ENCODE data around the gene PTPRE.

The PTPRE gene

DNA sequence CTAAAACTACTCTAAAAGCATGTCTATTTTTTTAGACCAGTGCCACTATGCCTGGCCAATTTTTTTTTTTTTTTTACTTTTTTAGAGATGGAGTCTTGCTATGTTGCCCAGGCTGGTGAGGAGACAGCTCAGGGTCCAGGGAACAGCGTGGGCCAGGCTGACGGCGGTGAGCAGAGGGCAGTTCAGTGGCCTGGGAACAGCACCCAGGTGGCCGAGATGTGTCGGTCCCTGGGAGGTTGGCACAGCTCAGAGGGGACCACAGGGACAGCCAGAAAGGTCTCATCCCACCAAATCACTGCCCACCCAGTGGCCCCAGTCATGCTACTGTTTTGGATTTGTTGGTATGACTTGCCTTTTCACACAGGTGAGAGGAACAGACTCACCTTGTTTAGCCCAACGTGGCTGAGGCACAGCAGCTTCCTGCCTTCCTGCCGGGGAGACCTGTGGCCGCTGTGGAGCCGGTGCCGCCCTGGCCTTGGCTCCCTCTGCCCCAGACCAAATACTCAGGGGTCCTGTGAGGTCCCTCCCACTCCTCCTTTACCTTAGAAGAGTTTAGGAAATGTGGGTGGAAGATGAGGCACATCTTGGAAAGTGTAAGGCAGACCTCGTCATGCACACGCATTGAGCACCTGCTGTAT is 109.6 kb downstream of the PTPRE start:
- in situ Hi-C loops (cut with HindIII; ENCODE audit: low sequenced_read_pairs), result no loop called here

DNA sequence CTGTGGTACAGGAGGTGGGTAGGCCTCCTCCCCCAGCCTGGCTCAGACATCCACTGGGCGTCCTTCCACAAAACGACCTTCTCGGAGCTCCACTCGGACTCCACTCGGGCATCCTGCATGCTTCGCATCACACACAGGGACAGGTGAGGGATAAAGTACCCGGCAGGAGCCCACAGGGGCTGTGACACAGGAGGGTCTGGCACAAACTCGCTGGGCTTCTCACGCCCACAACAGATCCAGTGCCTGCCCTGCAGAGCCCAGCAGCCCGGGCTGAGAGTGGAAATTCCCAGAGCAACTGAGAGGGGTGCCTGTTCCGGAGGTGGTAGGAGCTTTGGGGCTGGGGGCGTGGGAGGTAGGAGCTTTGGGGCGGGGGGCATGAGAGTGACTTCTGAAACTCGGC is 110.9 kb downstream of the PTPRE start:
- in situ Hi-C loops (cut with HindIII; ENCODE audit: low sequenced_read_pairs), result no loop called here

DNA sequence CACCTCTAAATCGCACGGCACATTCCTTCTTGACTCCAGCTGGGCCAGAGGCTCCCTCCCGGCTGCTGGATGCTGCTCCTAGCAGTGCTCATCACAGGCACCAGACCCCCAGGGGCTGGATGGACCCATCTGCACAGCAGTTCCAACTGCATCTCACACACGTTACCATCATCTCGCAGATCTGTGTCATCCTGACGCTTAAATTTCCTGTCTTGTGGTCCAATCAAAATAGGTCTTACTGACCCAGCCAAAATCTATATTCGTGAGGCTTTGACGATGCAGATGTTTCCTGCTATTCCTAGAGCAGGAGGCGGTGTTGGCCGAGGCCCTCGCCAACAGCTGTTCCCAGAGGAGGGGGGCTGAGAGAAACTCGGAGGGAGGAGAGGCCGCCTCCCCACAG is 111.3 kb downstream of the PTPRE start:
- in situ Hi-C loops (cut with HindIII; ENCODE audit: low sequenced_read_pairs), result no loop called here

DNA sequence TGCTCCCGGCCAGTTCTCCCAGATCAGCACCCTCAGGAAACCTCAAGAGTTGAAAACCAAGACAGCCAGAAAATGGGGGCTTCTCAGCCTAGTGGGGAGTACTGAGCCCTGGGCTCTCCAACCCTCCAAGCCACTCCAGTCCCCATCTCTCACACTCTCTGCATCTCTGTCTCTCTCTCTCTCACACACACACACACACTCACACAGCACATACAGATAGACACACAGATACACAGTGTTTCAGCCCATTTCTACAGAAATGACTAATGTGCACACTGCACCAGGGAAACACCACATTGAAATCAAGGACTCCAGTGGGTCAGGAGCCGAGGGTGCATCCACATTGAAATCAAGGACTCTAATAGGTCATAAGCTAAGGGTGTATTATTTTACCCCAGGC is 111.8 kb downstream of the PTPRE start:
- in situ Hi-C loops (cut with HindIII; ENCODE audit: low sequenced_read_pairs), result no loop called here

DNA sequence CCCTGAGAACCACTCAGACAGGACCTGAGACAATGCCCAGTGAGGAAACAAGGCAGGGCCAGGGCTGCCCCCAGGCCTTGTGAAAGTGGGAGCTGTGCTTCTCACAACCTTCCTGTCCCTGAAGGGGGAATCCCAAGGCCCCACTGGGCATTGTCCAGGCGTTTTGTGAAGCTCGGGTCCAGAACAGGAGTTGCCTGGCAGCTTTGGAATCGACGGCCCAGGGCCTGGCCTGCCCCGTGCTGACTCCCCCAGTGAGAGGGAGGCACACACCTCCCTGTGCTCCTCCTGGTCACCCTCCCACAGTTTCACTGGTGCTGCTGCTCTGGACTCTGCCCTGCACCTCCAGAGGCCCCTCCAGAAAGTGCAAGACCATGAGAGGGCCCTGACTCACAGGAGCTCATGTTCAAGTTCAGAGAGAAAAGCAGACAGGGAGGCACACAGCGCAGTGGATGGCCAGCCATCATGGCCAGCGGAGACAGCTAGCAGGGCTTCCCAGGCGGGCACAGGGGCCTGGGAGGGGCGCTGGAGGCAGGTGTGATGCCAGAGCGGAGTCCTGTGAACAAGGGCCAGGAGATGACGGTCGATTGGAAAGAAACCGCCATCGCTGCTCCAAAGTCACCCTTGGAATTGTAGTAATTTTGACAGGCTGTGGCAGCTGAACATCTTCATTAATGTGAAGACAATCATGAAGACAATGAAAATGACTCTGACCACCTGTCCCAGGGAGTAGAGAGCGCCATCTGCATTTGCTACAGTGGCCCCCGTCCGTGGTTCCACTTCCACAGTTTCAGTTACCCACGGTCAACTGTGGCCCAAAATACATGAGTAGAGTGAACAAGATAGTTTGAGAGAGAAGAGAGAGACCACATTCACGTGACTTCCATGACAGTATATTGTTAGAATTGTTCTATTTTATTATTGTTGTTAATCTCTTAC is 115.6 kb downstream of the PTPRE start:
- in situ Hi-C loops (cut with HindIII; ENCODE audit: low sequenced_read_pairs), result no loop called here

DNA sequence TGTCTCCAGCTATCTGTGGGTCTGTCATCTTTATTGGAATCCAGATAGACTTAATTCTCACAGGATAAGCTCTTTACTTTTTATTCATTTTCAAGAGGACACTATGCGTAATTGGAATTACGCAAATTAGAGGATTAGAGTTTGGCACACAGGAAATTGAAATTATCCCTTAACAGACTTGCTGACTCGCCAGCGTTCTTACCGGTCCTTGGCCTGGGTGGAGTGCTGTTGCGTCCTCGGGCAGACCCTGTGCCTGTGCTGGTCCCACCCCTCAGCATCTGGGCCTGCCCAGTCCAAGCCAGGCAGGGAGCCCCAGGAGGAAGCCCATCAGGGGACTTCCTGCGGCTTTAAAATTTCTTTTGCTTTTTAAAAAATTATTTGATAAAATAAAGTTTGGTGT is 117.5 kb downstream of the PTPRE start:
- in situ Hi-C loops (cut with HindIII; ENCODE audit: low sequenced_read_pairs), result no loop called here

DNA sequence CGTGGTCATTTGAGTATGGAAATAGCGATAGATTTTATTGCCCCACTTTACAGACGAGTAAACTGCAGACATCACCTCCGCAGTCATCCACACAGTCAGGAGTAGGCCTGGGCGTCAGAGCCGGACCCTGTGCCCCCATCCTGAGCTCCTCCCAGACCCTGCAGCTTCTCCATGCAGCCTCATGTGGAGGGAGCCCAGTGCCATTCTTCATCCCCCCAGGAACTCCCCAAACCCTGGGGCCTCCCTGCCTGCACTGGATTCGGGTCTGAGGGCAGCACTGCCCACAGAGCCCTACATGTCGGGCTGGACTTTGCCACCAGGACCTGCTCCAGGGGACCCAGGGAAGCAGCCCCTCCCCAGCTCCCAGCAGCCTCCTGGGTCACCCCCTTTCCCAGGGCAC is 118.5 kb downstream of the PTPRE start:
- in situ Hi-C loops (cut with HindIII; ENCODE audit: low sequenced_read_pairs), result no loop called here

DNA sequence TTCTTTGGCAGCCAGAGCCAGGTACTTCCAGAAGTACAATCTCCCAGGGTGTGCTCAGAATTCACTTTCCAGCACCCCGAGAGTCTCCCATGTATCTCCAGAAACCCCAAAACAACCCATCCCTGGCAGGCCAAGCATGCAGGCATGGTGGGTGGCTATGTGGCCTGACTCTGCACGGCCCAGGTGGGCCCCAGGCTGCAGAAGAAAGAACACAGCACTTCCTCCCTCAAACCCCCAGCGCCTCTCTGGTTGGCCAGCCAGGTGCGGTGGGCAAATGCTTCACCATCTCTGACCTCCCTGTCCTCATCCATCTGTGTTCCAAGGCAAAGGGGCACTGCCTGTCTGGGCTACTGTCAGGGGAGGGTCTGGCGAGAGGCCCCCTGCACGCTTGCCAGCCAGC is 119.0 kb downstream of the PTPRE start:
- in situ Hi-C loops (cut with HindIII; ENCODE audit: low sequenced_read_pairs), result no loop called here

DNA sequence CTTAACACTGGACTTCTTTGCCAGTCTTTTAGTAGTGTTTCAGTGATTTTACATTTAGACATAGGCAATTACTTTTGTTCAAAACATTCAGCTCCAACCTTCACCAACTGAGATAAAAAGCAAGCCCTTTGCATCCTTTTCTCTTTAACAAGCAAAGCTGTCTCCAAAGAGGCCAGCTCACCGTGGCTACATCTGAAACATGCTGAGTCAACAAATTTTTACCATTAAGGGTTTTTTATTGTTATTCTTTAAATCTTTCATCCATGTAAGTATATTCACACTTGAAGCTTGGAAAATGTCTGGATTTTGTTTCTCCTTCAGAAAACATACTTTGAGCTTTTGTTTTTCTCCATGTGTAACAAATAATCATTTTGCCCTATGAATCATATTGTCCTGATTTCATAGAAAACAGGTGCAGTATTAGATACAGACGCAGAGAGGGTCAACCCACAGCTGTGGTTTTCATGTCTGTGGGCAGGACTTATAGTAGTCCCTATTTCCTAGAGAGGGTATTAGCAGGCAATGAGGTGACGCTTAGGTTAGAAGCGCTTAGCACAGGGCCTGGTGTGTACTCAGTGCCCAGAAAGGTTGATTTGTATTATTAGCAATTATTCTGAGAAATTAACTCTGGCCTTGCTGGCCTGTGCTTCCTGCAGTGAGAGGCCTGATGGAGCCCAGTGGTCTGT is 119.9 kb downstream of the PTPRE start:
- in situ Hi-C loops (cut with HindIII; ENCODE audit: low sequenced_read_pairs), result no loop called here

DNA sequence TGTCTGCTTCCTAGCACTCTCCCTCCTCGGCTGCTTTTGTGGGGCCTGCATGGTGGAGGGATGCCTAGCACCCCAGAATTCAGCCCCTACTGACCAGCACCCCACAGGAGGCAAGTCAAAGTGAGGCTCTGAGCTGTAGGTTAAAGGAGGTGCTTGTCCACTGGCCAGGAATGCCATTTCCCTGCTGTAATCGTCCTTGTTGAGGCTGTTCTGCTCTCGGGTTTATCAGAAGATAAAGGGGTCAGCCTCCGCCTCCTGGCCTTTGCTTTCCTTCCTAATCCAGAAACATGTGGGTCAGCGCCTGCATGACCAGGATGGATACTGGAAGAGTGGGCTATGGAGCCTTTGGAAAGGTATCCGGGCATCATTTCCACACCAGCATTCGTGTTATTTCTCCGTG is 120.4 kb downstream of the PTPRE start:
- in situ Hi-C loops (cut with HindIII; ENCODE audit: low sequenced_read_pairs), result no loop called here

DNA sequence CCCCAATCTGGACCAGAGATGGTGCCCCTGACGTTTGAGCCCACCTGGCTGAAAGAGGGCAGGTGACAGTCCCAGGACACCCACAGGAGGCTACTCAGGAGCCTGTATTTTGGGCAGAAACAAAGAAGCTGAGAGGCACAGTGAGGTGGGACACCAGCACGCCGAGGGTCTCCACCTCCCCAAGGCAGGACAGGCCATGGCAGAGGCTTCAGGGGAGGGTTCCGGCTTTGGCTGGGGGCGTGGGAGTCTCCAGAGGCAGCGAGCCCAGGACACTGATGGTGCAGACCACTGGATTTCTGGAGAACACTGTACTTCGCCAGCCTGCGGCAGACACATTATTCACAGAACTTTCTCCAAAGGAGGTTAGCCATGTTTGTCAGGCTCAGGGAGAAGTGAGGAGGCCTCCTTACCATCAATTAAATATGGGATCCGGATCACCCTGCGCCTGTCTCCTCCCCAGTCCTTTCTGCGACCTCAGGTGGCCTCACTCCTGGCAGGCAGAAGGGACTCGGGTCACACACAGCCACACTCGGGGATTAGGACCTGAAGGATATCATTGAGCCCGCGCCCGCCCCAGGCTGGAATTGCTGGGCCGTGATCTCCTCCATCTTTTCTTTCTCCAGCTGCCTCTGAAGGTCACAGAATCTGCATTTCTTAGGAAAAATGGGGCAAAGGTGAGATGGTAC is 121.1 kb downstream of the PTPRE start:
- in situ Hi-C loops (cut with HindIII; ENCODE audit: low sequenced_read_pairs), result no loop called here

DNA sequence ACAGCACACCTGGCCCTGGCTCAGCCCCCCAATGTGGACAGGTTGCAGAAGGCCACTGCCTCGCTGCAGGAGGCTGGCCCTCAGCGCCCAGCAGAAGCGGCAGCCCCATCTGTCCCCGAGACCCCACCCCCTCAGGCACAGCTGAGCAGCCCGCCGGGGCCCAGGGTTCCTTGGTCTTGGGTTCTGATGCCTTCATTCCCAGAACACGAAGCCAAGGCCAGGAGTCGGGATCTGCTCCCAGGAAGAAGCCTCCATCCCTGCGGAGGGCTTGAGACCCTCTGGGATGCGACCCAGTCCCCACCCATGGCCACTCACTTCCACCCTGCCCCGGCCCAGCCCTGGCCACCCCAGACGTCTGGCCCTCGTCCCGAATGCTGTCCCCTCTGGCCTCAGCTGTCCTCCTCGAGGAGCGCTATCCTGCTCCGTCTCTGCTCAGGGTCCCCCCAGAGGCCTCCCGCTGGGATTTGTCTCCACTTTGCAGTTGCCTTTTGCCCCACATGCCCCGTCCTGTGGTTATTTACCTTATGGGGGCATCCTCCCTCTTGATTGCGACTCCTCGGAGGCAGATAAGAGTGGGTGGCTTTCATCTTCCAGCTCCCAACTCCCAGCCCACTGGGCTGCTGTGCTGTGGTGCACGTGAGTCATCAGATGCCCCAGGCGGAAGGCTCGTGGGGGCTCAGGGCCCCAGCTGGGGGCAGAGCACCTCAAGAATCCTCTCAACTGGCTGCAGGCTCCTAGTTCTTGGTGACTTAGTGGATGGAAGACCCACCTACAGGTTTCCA is 121.8 kb downstream of the PTPRE start:
- in situ Hi-C loops (cut with HindIII; ENCODE audit: low sequenced_read_pairs), result no loop called here

DNA sequence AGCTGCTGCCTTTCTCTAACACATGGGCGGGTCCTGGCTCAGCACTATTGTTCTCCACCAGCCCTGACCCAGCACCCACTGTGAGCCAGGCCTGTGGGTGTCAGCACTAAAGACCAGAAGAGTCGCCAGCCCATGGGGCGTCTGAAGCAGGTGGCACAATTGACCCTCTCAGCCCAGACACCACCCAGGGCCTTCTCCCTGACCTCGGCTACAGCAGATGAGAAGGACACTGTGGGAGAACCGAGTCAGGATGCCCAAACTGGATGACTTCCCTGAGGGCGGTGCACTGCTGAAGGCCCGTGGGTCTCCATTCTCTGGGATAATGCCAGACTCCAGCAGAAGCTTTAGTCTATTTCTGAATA is 122.4 kb downstream of the PTPRE start:
- in situ Hi-C loops (cut with HindIII; ENCODE audit: low sequenced_read_pairs), result no loop called here

DNA sequence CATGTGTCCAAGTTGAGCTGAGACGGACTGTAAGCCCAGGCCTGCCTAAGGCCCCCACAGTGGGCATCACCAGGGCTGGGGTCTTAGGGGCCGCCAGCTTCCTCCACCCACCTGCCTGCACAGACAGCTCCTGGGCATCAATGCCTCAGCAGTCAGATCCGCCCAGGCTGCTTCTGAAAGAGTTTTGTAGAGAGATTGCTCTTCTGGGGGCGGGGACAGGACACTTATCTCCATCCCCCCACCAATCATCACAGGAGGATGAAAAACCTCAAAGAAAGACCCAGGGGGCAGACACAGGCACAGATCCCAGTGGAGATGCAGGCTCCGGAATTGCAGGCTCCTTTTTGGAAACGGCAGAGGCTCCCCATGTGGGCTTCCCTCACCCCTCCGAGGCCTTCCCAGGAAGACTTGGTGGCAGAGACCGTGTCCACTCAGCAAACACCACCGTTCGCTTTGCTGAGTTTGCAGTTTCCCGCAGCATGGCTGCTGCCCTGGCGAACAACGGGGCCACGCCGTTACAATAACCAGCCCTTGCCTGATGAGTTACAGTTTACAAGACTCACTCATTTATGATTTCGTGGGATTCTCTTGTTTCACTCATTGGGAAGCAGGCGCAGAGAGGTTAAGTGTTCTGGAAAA is 122.9 kb downstream of the PTPRE start:
- in situ Hi-C loops (cut with HindIII; ENCODE audit: low sequenced_read_pairs), result no loop called here

DNA sequence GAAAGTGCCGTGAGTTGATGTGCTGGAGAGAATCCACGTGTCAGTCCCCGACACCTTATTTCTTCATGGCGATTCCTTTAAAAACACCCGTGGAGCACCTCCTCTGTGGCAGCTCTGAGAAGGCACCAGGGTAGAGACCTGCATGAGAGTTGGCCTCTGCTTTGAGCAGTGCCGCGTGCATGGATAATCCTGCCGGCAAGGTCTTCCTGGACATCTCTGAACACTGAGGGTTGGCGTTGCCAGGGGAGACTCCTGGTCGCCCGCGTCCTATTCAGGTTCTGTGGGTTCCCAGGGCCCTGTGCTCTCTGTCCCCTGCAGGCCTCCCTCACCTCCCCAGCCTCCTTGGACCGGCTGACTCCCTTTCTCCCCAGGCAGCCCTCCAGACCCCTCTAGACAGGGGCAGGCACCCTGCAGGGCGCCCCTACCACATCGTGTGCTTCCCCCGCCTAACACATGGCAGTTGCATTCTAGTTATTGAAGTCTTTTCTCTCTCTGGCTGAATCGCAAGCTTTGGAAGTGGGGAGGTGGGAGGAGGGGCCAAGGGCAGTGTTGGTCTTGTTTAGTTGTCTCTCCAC is 123.7 kb downstream of the PTPRE start:
- in situ Hi-C loops (cut with HindIII; ENCODE audit: low sequenced_read_pairs), result no loop called here

DNA sequence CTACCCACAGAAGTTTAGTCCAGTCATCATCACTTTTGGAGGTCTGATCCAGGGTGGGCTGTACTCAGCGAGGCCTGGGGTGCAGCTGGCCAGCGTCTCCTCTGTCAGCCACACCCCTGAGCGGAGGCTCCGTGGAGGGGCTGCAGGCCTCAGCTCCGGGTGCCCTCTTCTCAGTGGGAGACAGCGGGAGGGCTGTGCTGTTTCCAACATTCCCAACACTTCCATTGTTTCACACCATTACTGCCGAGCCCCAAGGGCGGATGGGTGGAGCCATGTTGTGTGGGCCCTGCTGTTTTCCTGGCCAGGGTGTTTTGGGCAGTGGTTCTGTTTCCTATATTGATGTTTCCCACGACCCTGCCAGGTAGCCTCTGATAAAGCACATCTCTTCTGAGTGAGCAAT is 124.3 kb downstream of the PTPRE start:
- in situ Hi-C loops (cut with HindIII; ENCODE audit: low sequenced_read_pairs), result no loop called here

DNA sequence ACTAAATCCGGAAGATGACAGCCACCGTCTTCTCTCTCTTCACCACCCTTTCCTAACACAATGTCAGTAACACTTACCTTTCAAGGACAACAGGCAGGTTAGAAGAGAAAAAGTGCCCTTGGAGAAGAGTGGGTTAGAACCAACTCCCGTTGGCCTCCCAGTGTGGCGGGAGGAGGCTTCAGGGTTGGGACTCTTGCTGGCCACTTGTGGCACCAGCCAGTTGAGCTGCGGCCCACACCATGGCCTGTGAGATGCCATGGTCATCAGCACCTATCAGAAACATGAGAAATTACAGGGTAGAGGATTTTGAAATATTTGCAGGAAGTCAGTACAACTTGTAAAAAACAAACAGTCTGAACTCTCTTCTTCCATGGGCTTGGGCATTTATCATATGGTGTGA is 125.6 kb downstream of the PTPRE start:
- in situ Hi-C loops (cut with HindIII; ENCODE audit: low sequenced_read_pairs), result no loop called here

DNA sequence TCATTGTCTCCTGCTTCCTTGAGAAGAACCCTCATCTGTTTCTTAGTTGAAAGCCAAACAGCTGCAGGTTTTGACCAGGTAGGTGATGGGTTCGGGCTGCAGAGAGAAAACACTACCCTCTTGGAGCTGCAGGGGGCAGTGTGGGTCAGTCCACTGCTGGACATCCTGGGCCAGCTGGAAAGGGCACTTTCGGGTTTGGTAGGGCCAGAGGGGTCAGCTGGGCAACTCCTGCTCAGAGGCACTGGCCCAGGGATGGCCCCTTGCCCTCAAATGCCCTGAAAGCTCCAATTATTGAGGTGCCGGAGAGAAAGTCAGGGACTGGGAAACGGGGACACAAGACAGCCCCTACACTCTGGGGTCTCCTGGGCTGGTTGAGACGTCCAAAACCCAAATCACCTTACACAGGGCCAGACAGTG is 128.7 kb downstream of the PTPRE start:
- in situ Hi-C loops (cut with HindIII; ENCODE audit: low sequenced_read_pairs), result no loop called here

DNA sequence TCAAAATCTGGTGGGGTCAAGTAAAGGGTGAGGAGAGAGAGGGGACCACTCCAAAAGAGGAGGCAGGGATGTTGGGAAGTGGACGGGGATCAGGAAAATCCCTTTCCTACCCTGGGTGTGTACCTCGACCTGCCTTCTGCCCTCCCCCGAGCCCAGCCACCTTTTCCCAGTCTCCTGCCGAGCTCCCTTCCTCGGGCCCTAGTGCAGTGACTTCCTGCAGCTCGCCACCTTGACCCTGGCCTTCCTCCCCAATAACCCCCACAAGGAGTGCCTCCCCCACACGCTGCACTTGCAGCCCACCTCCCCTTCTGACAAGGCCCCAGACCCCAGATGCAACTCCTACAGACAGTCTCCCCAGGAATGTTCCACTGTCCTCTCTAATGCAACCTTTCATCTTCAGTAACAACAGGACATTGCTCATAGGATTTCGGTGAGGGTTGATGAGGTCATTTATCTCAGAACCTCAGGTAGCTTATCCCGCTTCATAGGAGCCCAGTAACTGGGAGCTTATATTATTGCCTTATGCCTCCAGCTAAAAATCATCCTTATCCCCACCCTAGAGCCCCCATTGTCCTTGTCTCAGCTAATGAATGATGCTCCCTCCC is 129.2 kb downstream of the PTPRE start:
- in situ Hi-C loops (cut with HindIII; ENCODE audit: low sequenced_read_pairs), result no loop called here
